NCI-H460 (cell line): Measurements from ENCODE around the gene EMC1. TPM values are rescaled to one million over a fixed set of nuclear protein-coding genes. Genes with fewer than 3 reads are reported as not detected.
"Not testable (repeated sequence)": the region's sequence is repeated elsewhere in the genome, so short reads cannot be mapped to it uniquely, and the experiment has no call there.

Experiments
- DNase-seq: peaks from one replicate; pipeline ENCODE4 v3.0.0-alpha.2; 2016; ENCODE audit warnings: low read depth; ENCODE audit errors: extremely low read depth
- total RNA-seq: library from RNA; depleted of rRNA; stranded (reverse); fragments of >200 nt; shearing (Covaris generic); gene quantifications from 2 replicates; pipeline ENCODE4 v1.2.3, GENCODE V29; 2014

EMC1 gene
- total RNA-seq, 1 experiment from 2014 or later, result 67.6 TPM

DNA sequence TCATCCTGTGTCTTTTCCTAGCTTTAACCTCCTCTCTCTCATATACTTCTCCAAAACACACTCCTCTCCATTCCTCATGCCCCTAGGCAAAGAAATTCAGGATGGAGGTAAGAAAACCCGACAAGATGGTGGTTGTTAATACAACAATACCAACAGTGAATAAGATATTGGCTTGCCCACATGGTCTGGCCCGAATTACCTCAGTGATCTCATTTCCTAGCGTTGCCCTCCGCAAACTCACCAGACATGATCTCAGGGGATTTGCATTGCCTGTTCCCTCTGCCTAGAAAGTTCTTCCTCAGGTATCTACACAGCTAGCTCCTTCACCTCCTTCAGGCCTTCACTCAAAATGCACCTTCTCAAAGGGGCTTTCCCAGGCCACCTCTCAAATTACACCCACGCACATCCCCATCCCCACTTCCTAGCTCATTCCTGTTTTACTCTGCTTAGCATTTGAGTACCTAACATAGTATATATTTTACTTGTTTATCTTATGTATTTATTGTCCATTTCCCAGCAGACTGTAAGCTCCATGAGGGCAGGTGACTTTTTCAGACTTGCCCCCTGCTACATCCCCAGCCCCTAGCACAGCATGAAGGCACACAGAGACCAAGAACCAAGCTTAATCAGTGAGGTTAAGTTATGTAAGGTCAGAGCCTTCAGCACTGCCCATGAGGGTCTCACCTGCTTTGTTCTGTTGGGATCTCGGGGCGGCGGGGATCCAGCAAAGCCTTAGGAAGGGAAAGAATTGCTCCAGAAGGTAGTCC is 31.1 kb downstream of the EMC1 start:
- DNase-seq, result no peak

DNA sequence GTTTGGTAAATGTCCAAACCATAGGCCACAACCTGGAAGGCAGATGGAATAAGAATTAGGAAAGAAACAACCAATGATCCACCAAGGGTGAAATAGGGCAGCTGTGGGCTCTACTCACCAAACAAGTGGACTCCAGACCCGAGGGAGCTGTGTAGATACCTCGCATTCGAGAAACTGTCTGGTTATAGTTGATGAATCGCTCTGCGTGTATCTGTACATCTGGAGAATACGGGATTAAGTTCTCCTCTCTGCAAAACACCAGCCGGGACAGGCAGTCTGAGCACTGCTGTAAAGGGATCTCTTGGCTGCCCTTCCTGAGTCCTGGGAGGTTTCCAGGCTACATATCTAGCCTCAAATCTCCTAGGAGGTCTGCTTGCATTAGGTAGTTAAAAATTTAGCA is 31.9 kb downstream of the EMC1 start:
- DNase-seq, result no peak

DNA sequence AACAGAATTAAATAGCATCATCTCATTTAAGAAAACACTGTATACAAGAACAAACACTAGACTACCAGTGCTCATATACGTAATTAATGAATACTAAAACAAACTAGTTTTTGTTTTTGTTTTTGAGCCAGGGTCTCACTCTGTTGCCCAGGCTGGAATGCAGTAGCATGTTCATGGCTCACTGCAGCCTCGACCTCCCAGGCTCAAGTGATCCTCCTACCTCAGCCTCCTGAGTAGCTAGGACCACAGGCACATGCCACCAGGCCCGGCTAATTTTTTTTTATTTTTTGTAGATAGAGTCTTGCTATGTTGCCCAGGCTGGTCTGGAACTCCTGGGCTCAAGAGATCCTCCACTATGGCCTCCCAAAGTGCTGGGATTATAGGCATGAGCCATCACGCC is 34.7 kb downstream of the EMC1 start:
- not testable (repeated sequence) for DNase-seq

DNA sequence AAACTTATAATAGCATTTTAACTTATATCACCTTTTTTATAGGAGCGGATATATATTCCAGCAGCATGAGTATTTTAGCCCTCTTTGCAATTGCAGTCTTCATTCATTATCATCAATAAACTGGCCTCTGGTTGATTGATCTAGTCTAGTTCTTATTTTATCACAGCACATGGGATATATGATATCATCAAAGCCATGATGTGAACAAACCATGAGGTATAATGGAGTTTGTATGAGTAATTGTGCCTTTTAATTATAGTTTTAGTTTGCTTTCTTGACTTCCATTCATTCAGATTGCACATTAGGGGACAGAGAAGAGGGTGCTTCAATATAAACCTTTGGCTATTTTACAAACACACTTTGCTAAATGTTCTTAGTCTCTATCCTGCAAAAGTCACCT is 37.7 kb downstream of the EMC1 start:
- no peak for DNase-seq

DNA sequence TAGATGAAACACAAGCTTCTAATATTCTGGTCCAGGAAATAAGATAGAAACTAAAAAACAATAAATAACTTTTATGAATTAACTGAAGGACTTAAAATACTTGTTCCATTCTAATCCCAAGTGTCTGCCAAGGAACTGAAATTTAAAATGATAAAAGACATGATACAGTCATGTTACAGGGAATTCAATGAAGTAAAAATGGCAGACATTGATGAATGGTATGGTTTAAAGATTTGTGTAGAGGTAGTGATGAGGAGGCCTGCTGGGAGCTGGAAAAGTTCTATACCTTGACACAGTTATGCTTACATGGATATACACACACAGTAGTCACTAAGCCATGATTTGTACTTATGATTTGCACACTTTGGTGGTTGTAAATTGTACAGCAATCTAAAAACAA is 39.2 kb downstream of the EMC1 start:
- no peak for DNase-seq

DNA sequence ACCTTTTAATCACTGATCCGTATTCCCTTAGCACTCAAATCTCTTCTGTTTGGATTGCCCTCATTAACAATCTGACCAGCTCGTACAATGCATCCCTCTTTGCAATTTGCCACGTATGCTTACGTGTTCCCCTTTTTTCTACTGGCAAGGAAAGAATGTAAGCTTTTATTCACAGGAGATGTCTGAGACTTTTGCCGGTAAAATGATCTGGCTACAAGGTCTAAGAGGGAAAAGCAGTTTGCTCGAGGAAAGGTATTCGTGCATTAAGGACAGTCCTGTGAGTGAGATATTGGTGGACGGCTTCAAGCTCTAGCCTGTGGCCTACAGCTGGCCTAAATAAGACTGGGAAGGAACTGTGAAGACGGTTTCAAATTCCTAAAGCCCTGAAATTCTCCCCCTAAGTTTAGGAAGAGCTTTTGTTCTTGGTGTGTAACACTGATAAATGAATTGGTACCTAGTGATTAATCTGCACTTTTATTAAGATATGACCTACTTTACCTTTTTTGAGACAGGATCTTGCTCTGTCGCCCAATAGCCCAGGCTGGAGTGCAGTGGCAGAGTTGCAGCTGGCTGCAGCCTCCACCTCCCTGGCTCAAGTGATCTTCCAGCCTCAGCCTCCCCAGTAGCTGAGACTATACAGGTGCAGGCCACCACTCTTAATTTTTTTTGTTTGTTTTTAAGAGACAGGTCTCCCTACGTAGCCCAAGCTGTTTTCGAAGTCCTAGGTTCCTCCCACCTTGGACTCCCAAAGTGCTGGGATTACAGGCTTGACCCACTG is 40.4 kb downstream of the EMC1 start:
- no peak for DNase-seq

DNA sequence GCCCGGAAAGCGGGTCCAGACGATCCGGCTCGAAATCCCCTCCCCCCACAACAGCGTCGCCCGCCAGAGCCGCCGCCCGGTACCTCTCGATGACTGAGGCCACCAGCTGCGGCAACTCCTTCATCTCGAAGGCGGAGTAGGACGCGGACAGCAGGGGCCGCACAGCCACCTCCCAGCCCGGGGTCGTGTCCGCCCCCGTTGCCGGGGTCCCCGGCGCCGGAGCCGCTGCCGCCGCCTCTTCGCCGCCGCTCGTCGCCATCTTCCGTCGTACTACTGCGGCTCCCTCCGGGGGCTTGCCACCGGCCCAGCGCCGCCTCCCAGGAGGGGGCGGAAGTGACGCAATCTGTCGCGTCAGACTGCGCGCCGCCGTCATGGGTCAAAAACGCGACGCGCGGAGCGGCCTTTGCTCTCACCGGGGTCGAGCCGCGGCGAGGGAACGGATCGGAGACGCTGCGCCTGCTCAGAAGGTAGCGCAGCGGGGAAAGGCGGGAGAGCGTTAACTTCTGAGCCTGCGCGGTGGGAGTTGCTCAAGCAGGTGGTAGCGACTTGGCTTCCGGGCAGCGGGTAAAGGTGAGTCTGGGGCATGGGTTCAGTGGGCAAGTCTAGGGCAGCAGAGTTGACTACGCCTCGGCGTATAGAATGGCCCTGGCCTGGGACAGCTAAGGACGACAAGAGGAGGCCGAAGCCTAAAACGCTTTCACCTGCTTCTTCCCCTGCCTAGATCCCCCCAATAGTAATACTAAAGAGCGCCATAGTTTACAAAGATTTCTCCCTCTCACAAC is 41.1 kb downstream of the EMC1 start, which contains the start of gene UBR4:
Gene UBR4, minus strand, starts transcription at position 277 of the 782 bp plus-strand sequence. Its CDS starts 18 bp downstream, at position 259.
- DNase-seq, result peak; percentile 87

DNA sequence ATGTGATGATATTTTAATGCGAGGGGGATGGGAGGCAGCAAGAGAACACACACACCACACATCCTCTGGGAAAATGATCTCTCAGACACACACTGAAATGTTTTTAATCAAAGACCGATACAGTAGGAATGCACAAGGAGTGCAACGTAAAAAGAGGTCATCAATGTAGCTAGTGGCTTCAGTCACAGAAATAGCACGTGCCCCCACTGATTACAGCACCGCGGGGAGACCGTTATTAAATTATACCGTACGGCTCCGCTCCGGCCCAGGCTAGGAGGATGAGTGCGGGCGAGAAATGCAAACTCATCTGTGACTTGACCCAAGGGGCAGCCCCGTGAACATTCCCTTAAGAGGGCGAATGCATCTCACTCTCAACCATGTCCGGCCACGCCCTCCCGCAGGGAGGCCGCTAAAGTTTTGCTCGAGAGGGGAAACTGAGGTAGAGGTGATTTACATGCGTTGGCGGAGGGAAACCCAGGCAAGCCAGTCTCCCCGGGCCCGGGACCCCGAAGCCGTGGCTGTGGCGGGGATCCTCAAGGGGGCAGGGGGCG is 41.8 kb downstream of the EMC1 start:
- DNase-seq, result no peak

DNA sequence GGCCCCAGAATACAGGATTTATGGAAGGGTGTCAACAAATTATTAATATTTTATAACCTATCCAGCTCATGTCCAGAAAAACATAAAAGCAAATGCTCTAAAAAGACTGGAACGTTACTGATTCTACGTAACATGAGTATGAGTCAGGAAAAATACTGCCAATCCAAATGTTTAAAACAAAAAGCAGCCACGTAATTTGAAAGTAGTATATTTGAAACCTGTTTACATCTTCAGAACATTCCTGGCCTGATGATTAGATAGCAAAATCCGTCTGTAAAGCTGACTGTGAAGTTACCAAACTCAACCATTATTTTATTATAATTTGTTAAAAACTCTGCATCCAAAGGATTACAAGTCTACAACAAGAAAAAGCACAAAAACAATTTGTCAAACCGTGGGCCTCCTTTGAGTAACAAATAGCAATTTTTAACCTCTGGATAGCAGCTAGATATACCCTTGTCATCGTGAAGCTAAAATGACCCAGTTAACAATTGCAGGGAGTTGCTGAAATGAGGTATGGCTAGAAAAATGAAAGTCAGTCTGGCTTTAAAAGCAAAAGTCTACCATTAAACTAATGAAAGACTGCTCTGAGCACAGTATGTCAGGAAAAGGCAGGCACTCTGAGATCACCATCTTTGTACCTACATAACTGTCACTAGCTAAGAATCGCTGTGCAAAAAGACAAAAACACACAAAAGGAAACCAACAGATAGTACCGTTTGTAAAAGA is 42.5 kb downstream of the EMC1 start:
- DNase-seq, result no peak

DNA sequence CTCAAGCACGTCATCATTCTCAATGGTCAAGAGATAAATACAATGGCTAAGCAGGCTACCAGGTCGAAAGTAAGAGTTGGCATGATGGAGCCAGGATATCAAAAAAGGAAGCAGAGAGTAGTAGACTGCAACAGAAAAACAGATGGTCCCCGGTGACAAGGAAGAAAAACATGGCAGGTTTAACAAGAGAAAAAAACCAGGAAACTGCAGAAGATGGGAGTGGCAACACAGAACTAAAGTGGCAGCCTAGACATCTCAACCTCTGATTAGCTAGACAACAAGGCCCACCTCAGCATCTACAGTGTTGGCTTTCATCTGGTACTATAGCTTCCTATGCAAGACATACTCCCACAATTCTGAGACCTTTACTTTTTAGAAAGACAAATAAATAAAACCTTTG is 44.4 kb downstream of the EMC1 start:
- DNase-seq, result no peak

DNA sequence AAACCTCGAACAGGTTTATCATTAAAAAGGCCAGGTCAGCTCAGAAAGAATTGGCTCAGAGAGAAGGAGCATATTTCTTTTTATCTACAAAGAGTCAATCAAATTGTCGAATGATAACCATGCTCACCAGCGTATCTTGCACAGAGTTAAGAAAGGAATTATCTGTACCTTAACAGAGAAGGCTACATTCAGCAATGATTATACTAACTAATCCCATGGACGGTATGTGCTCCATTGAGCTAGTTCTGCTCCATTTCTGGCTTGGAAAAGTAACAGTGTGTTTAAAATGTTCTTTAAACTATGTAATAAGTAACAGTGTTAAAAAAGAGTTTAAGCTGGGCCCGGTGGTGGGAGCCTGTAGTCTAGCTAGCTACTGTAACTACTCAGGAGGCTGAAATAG is 45.5 kb downstream of the EMC1 start:
- no peak for DNase-seq

DNA sequence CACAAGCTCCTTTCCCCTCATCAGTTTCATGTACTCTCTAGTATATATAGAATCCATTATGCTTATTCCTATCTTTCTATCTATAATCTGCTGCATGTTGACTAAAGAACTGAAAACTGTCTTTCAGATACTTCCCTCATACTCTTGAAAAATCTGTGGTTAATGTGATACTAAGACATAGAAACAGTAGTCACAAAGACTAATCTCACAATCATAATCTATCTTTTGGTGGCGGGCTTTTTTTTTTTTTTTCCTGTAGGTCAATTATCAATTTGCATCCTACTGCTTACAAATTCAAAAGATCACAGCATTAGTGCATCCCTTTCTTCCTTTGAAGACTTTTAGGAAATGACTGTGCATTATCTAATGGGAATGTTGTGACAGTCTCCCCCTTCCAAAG is 45.9 kb downstream of the EMC1 start:
- DNase-seq, result no peak

DNA sequence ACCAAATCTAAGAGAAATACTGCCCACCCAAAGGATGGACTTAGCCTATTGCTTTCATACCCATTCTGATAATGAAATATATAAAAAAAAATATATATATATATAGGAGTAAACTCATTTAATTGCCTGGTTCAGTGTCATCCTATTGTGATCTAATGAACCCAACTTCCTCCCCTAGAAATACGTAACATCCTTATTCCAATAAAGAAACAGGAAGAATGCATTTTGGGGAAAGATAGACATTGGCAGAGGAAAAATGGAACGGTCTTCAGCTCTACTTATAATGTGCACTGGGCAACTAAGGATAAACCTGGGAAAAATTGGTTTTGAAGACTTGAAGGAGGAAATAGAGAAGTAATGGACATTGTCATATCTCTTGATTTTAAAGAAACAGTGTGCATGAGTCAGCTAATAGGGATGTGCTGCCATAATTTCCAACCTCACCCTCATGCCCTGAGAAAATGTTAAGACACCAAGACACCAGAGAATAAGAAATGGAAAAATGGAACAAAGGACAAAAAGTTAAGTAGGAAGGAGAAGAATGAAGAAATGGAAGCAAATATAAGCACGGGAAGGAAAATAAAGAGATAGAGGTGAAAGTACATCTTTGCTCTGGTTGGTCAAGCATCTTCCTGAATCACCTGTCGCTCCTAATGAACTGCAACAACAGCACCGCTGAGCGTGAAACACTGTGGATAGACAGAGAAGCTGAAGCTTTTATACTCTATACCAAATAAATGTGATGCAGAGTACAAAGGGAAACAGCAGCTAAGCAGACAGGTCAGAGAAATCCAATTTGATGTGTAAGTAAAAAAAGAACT is 46.7 kb downstream of the EMC1 start:
- no peak for DNase-seq

DNA sequence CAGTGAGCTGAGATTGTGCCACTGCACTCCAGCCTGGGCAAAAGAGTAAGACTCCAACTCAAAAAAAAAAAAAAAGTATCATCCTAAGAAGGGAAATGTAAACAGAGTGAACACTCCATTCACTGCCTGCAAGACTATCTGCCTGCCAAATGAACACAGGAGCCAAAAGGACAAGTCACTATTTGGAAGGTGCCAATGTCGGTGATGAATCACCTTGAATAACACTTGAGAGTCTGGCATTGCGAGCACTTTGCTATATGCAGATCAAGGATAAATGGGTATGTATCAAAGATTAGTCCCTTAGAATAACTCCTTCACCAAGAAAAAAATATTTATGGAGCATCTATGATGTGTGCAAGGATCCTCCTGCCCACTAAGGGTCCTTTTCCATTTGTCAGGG is 47.9 kb downstream of the EMC1 start:
- DNase-seq, result no peak

DNA sequence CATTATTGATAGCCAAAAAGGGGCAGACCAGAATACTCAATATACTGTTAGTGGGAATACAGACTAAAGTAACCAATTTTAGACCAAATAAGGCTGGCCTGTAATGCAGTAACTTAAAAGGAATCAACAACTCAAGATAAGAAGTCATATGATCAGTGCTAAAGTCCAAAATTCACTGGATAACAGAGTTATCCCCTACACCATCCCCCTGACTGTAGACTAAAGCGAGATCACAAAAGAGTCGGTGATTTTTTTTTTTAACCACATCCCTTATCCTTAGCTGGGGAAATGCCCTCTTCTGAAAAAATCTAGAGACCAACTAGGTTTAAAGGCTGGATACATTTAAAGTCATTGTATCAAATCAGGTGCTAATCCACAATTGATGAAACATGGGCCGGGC is 48.9 kb downstream of the EMC1 start:
- DNase-seq, result no peak

DNA sequence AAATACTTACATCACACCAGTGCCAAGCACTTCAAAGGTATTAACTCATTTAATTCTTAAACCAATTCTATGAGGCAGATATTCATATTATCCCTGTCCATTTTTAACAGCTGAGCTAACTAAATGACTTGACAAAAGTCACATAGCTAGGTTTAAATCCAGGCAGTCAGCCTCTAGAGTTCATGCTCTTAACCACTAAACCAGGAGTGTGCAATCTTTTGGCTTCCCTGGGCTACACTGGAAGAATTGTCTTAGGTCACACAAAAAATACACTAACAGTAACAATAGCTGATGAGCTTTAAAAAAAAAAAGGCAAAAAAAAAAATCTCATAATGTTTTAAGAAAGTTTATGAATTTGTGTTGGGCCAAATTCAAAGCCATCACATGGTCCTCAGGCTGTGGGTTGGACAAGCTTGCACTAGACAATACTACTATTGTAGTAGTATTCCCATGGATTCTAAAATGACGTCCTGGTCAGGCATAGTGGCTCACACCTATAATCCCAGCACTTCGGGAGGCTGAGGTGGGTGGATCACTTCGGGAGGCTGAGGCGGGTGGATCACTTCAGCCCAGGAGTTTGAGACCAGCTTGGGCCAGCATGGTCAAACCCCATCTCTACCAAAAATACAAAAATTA is 51.2 kb downstream of the EMC1 start:
- no peak for DNase-seq

DNA sequence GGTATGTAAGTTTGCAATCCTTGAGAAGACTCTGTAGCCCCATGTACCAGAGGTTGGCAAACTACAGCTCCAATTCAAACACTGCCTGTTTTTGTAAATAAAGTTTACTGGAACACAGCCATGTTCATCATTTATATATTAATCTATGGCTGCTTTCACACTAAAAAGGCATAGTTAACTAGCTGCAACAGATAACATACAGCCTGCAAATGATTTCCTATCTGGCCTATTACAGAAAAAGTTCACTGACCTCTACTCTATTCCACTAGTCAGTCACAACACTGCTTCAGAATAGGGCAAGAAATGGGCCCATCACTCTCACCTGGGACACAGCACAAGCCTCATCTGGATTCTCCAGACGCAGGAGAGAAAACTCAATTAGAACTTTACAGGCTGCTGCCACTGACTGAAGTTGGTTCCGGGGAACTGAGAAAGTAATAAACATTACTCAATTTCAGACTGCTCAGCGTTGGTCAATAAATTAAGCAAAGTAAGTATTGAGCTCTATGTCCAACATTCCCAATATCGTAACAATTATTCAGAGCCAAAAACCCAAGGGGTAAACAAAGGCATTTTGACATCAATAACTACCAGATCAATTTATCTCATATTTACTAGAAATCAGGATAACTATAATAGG is 51.9 kb downstream of the EMC1 start:
- no peak for DNase-seq

DNA sequence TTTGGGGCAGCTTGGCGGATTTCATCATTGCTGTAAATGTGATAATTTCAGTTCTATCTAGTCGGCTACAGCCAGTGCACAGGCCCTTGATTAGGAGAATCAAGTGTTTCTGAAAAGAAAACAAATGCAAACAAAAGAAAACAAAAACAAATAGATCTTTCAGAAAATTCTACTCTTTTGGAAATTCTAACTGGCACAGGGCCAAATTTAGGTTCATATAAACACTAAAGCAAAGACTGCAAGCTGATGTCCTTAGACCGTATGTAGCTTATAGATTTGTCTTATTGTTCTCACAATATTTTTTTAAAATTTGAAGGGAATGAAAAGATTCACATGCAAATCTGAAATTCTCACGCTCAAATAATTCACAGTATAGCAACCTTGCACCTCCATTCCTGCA is 52.5 kb downstream of the EMC1 start:
- no peak for DNase-seq

DNA sequence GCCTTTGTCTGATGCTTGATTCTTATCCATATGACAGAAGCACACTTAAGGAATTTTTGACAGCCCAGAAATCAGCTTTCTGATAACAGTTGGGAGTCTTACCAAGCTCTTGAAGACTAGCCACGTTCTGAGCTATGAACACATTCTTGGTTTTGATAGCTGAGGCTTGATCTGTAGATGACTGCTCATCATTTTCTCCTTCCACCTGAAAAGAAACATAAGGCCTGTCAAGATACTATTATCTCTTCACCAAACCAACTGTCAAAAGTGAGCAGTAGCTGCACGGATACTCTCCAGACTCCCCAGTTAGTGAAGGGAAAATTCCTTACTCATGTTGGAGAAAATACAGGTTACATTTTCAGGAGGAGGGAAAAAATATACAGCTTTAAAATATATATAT is 53.5 kb downstream of the EMC1 start:
- no peak for DNase-seq
